Stimulated activated memory B cell treated with anti-CD40 and anti-IgM and Interleukin-4, amounts not matched to agents 10 μg/mL and 1 μg/mL and 100 μg/mL, for 72 hours (primary cell): ENCODE results near the gene CYP27A1.

Source experiments
- ATAC-seq: fragments of 150-1000 bp; cut with Tn5 transposase; 2 replicates; pipeline ENCODE4 v1.10.0; 2021
- H3K27ac Mint-ChIP-seq: one replicate; pipeline ENCODE4 v1.8.0; 2022; ENCODE audit warnings: mild to moderate bottlenecking, mixed read lengths
- H3K27me3 Mint-ChIP-seq: one replicate; pipeline ENCODE4 v1.8.0; 2022; ENCODE audit warnings: mixed read lengths
- H3K36me3 Mint-ChIP-seq: one replicate; pipeline ENCODE4 v1.8.0; 2022; ENCODE audit warnings: mixed read lengths
- H3K4me1 Mint-ChIP-seq: one replicate; pipeline ENCODE4 v1.8.0; 2022; ENCODE audit warnings: mixed read lengths
- H3K4me3 Mint-ChIP-seq: one replicate; pipeline ENCODE4 v1.8.0; 2022; ENCODE audit warnings: mild to moderate bottlenecking, moderate library complexity, mixed read lengths
- H3K9me3 Mint-ChIP-seq: one replicate; pipeline ENCODE4 v1.8.0; 2022; ENCODE audit warnings: mixed read lengths

CYP27A1 gene

DNA sequence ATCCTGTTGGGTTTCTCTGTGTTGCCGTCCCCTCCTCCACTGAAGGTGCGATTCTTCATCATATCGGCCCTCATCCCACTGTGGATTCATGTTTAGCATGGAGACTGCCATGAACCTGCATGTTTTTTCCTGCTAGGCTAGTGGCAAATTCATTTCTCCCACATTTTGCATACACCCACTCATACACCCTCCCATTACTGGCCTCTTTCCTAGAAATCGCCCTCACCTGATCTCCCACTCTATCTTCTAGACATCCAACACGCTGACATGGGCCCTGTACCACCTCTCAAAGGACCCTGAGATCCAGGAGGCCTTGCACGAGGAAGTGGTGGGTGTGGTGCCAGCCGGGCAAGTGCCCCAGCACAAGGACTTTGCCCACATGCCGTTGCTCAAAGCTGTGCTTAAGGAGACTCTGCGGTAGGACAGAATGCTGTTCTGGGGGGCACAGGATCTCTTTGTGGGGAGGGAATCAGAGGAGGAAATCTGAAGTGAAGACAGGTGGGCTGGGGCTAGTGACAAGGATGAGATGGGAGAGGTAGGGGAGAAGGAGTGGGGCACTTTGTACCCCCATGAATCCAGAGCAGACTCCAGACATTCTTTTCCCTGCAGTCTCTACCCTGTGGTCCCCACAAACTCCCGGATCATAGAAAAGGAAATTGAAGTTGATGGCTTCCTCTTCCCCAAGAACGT lies 32.0 kb downstream of the CYP27A1 start:
- ATAC-seq: no peak
- Mint-ChIP-seq H3K4me1 (no peaks in the 10 kb centered on the region), H3K27me3 (peaks cover 46% of the 10 kb centered on the region), H3K36me3 (no peaks in the 10 kb centered on the region), H3K9me3 (no peaks in the 10 kb centered on the region), H3K27ac (no peak overlapping the region), H3K4me3 (no peak overlapping the region)

DNA sequence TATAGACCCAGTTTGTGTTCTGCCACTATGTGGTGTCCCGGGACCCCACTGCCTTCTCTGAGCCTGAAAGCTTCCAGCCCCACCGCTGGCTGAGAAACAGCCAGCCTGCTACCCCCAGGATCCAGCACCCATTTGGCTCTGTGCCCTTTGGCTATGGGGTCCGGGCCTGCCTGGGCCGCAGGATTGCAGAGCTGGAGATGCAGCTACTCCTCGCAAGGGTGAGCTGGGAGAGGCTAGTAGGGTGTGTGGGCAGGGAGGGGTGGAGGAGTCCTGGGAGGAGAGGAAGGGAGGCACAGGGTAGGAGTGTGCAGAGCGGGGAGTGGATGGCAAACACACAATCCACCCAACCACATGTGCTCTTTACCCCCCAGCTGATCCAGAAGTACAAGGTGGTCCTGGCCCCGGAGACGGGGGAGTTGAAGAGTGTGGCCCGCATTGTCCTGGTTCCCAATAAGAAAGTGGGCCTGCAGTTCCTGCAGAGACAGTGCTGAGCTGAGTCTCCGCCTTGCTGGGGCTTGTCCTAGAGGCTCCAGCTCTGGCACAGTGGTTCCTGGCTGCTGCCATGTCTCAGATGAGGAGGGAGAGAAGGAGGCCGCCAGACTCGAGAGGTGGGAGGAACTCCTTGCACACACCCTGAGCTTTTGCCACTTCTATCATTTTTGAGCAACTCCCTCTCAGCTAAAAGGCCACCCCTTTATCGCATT lies 32.7 kb downstream of the CYP27A1 start:
- ATAC-seq: peak; percentile 46
- peaks cover 38% of the 10 kb centered on the region for H3K27me3 Mint-ChIP-seq
- no peaks in the 10 kb centered on the region for H3K9me3 Mint-ChIP-seq
- no peaks in the 10 kb centered on the region for H3K36me3 Mint-ChIP-seq
- H3K4me1 Mint-ChIP-seq: no peaks in the 10 kb centered on the region
- H3K27ac Mint-ChIP-seq: no peak overlapping the region
- no peak overlapping the region for H3K4me3 Mint-ChIP-seq

DNA sequence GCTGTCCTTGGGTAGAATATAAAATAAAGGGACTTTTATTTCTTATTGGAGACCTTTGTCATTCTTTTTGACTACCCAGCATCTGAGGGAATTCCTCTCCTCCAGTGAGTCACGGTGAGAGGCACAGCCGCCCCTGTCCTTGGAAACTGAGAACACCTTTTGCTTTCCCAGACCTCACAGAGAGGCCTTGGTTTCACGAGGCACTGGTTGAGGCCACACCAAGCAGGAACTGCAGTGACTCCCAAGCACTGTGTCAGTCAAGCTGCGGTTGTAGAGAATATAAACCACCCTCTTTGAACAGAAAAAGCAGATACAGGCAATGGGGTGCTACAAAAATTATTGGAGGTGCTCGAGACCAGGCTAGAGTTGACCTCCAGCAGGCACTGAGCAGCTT lies 33.3 kb downstream of the CYP27A1 start:
- Mint-ChIP-seq H3K9me3 (no peaks in the 10 kb centered on the region), H3K36me3 (no peaks in the 10 kb centered on the region), H3K4me3 (no peak overlapping the region), H3K4me1 (no peaks in the 10 kb centered on the region), H3K27ac (no peak overlapping the region), H3K27me3 (peaks cover 37% of the 10 kb centered on the region)
- no peak for ATAC-seq

DNA sequence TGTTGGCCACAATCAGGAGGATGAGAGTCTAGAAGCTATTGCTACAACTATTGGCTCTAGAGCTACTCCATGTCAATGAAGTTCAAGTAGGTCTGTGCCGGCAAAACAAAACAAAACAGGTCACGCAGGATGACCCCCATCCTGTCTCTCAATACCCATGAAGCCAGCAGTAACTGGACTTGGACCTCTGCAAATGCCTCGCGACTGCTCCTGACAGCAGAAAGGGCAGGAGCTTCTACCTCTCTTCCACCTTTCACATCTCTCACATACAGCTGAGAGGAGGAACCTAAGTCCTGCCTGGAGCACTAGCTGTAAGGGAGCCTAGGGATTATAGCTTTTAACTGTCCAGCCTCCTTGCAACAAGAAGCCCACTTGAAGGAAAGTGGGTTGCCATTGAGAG lies 33.7 kb downstream of the CYP27A1 start:
- no peak for ATAC-seq
- Mint-ChIP-seq H3K36me3 (no peaks in the 10 kb centered on the region), H3K9me3 (no peaks in the 10 kb centered on the region), H3K27me3 (peaks cover 41% of the 10 kb centered on the region), H3K4me1 (no peaks in the 10 kb centered on the region), H3K4me3 (no peak overlapping the region), H3K27ac (no peak overlapping the region)

DNA sequence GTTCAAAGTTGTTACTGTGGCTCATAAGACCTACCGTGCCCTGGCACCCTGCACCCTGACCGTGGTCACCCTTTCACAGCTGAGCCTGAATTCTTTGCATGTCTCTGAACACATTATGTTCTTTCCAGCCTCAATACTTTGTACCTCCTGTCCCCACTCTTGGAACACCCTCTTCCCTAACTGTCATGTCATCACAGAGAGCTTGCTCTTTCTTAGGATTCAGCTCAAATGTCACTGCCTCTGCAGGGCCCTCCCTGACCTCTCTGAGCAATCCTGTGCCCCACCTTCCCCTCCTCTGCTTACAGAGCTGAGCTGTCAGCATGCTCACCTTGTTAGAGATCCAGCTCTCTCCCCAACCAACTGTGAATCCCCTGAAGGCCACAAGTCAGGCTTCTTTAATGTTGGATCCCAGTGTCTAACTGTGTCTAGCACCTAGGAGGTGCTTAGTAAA lies 34.6 kb downstream of the CYP27A1 start:
- Mint-ChIP-seq H3K36me3 (no peaks in the 10 kb centered on the region), H3K4me1 (no peaks in the 10 kb centered on the region), H3K9me3 (no peaks in the 10 kb centered on the region), H3K27me3 (peaks cover 45% of the 10 kb centered on the region), H3K4me3 (no peak overlapping the region), H3K27ac (no peak overlapping the region)
- no peak for ATAC-seq

DNA sequence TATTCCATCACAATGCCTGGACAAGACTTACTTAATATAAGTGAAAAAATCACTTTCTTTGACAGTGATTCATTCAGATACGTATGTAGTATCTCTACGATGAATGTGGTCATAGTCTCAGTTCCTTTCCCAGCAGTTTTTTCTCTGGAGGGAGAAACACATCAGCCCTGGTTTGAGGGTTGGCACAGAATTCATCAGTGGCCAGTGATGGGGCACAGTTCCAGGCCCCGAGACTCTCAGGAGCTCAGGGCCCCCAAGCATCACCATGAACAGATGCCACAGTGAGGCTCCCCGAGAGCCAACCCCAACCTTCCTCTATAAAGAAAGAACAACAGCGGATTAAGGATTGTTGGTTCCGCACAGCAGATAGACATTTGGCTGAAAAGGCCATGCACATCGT lies 37.1 kb downstream of the CYP27A1 start:
- H3K9me3 Mint-ChIP-seq: no peaks in the 10 kb centered on the region
- H3K4me3 Mint-ChIP-seq: no peak overlapping the region
- H3K27ac Mint-ChIP-seq: no peak overlapping the region
- no peaks in the 10 kb centered on the region for H3K4me1 Mint-ChIP-seq
- peaks cover 41% of the 10 kb centered on the region for H3K27me3 Mint-ChIP-seq
- no peak for ATAC-seq
- H3K36me3 Mint-ChIP-seq: no peaks in the 10 kb centered on the region

DNA sequence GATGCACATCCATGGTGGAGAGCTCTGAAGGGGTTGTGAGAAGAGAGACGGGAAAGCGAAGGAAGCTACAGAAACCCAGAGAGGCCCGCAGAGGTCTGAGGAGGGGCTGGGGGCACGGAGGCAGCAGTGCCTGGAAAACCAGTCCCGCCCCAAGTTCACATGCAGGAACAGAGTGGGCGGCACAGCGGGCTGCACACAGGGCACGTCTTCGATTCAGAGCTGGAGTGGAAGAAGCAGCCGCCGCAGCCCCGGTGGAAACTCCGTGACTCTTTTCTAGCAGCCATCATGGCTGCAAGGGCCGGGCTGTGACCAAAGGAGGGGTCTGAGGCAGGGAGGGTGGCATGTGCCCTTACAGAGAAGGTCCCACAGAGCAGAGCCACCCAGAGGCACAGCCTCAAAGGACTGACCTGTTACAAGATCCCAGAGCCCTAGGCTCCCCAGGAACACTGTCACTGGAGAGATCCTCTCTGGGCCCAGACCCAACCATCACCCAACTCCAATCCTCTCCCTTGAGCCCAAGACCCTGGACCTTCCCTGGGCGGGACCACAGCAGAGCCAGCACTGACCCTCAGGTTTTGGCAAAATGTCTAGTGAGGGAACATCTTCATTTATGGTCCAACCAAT lies 38.9 kb downstream of the CYP27A1 start:
- no peak for ATAC-seq
- H3K4me3 Mint-ChIP-seq: no peak overlapping the region
- no peak overlapping the region for H3K27ac Mint-ChIP-seq
- H3K4me1 Mint-ChIP-seq: no peaks in the 10 kb centered on the region
- no peaks in the 10 kb centered on the region for H3K36me3 Mint-ChIP-seq
- H3K9me3 Mint-ChIP-seq: no peaks in the 10 kb centered on the region
- peaks cover 37% of the 10 kb centered on the region for H3K27me3 Mint-ChIP-seq

DNA sequence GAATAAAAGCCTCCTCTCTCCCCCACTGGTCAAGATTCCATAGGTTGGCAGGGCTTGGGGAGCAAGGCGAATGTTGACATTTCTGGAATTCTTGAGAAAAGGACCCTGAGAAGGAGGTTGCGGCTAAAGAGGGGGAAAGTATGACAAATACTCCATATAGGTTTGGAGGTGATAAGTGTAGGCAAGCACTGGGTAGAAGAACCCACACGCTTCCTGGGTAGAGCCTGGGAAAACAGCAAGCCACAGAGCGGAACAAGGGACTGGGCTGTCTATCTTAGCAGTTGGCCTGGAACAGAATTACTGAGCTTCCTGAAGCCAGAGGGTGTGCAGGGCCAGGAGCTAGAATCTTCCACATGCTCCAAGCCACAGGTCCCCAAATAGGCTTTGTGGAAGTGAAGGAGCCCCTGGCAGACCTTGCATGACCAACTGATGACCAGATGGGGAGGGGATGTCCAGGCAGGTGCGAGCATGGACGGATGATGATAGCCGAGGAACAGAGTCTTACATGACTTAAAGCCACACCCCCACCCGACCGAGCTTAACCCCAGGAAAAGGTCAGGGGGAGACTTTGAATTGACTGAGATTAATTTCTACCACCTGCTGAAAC lies 39.8 kb downstream of the CYP27A1 start:
- no peak for ATAC-seq
- Mint-ChIP-seq H3K27ac (no peak overlapping the region), H3K4me1 (peaks cover 4% of the 10 kb centered on the region), H3K9me3 (no peaks in the 10 kb centered on the region), H3K36me3 (no peaks in the 10 kb centered on the region), H3K4me3 (no peak overlapping the region), H3K27me3 (peaks cover 38% of the 10 kb centered on the region)

DNA sequence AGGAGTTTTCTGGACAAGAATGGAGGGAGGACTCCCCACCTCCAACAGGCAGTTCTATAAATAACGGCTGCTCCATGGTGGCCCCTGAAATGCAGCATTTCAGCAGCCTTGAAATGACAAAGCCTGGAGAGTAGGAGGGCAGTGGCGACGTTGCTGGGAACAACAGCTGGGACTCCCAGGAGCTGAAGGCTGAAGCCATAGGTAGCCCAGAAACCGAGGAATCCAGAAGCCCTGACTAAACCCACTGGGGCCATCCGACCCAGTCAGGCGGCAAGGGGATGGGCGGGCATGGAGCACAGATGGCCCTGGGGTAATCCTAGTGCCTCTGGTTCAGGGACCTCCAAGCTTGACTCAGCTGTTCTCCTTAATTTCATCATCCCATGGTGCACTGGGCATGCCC lies 40.7 kb downstream of the CYP27A1 start:
- H3K9me3 Mint-ChIP-seq: no peaks in the 10 kb centered on the region
- H3K27ac Mint-ChIP-seq: no peak overlapping the region
- H3K4me3 Mint-ChIP-seq: no peak overlapping the region
- H3K27me3 Mint-ChIP-seq: peaks cover 48% of the 10 kb centered on the region
- H3K36me3 Mint-ChIP-seq: no peaks in the 10 kb centered on the region
- ATAC-seq: no peak
- peaks cover 5% of the 10 kb centered on the region for H3K4me1 Mint-ChIP-seq

DNA sequence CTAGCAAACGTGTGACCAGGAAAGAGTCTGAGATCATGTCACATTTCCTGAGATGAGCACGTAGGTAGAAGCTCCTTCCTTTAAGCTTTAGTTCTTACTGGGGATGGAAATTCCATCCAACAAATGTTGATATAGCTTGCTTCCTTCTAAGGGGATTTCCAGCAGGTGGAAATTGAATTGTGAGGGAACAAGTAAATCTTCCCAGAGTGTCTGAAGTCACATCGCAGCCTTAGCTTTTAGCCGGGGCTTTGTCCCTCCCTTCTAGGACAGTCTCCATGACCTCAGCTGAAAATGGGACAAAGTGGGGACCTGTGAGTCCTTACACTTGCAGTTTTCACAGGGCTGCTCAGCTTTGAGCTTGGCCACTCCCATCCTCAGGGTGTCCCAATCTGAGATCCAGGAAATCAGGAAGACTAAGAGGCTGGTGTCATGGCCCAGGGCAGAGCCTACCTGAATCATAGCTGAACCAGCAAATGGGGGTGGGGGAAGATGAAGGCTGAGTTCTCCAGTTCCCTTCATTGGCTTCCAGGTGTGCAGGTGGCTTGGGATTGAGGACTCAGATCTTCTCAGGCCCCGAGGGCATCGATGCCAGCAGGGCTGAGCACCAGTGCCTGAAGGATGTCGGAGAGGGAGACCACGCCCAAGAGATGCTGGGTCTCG lies 41.4 kb downstream of the CYP27A1 start:
- Mint-ChIP-seq H3K4me1 (peaks cover 5% of the 10 kb centered on the region), H3K36me3 (no peaks in the 10 kb centered on the region), H3K9me3 (no peaks in the 10 kb centered on the region), H3K4me3 (no peak overlapping the region), H3K27ac (no peak overlapping the region), H3K27me3 (peaks cover 55% of the 10 kb centered on the region)
- ATAC-seq: no peak

DNA sequence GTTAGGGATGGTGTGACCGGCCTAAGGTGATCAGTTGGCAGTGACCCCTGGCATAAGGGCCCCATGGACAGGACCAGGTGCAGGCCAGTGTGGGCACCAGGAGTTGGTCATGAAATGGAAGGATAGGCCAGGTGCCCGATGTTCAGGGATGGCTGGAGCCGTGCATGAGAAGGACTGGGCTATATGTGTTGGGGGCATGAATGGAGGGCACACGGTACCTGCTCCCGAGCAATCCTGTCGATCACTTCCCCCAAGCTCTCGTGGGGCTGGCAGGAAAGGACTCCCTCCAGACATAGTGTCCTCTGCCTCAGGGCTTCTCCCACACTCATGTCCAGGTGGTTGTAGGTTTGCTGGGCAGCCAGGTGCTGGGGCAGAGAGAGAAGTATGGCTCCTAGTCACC lies 42.1 kb downstream of the CYP27A1 start:
- Mint-ChIP-seq H3K36me3 (no peaks in the 10 kb centered on the region), H3K4me1 (peaks cover 5% of the 10 kb centered on the region), H3K27ac (no peak overlapping the region), H3K4me3 (no peak overlapping the region), H3K9me3 (no peaks in the 10 kb centered on the region), H3K27me3 (peaks cover 58% of the 10 kb centered on the region)
- no peak for ATAC-seq

DNA sequence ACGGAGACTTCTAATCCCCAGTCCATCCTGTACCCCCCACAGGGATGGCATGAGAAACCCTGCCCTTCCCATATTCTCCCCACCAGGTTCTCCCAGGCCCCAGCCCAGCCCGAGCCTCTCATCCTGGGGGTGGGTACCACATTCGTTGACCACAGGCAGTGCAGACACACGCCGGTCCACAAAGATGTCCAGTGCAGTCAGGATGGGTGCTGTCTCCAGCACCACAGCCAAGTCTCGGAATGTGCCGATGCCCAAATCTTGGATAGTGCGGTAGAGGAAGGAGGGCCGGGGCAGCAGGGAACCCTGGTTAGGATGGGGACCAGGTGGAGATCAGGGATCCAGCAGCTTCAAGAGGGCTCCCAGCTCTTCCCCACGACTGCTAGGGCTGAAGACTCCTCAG lies 44.8 kb downstream of the CYP27A1 start:
- H3K36me3 Mint-ChIP-seq: no peaks in the 10 kb centered on the region
- H3K9me3 Mint-ChIP-seq: no peaks in the 10 kb centered on the region
- ATAC-seq: no peak
- peaks cover 5% of the 10 kb centered on the region for H3K4me1 Mint-ChIP-seq
- peaks cover 68% of the 10 kb centered on the region for H3K27me3 Mint-ChIP-seq
- H3K4me3 Mint-ChIP-seq: no peak overlapping the region
- no peak overlapping the region for H3K27ac Mint-ChIP-seq

DNA sequence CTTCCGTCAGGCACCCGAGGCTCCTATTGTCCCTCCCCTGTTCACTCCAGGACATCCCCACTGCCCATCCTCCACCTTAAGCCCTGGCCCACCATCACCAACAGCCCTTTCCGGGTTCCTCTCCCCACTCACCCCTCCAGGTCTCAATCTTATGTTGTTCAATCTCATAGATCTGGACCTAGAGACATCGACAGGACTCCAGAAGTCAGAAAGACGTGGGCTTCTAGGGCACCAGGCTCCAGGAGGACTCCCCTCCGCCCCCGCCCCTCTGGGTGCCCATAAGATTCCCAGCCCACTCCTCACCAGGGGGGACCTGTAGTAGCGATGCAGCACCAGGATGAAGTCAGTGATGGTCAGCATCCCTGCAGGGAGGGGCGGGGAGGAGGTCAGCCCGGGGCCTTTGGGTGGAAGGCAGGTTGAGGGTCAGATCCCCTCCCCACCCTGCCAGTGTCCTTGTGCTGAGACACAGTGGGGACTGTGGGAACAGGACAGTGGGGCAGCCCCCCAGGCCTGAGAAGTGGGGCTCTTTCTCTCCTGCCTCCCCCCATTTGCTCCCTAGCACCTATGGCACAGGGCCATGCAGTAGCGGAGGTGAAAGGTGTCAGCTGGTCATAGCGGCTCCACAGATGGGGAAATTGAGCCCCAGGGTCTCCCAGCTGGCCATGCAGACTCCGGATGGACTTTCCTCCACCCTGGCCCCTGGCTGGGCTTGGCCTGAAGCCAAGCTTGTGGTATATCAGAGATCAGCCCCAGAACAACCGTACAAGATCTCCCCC lies 45.9 kb downstream of the CYP27A1 start:
- Mint-ChIP-seq H3K4me3 (no peak overlapping the region), H3K36me3 (no peaks in the 10 kb centered on the region), H3K9me3 (no peaks in the 10 kb centered on the region), H3K4me1 (peaks cover 5% of the 10 kb centered on the region), H3K27ac (no peak overlapping the region), H3K27me3 (peaks cover 71% of the 10 kb centered on the region)
- no peak for ATAC-seq

DNA sequence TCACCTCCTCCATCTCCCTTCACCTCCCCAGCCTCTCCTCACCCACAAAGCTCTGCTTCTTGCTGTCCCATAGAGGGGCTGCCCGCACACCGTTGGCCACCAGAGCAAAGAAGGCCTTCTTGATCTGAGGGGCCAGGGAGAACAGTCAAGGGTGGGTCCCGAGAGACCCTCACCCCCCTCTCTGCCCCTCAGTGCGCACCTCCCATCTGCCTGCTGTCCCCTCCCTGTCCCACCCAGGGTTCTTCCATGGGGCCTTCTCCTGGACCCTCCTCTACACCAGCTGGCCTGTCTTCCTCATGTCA lies 46.5 kb downstream of the CYP27A1 start:
- peaks cover 5% of the 10 kb centered on the region for H3K4me1 Mint-ChIP-seq
- H3K9me3 Mint-ChIP-seq: no peaks in the 10 kb centered on the region
- H3K27ac Mint-ChIP-seq: no peak overlapping the region
- ATAC-seq: no peak
- peaks cover 71% of the 10 kb centered on the region for H3K27me3 Mint-ChIP-seq
- no peak overlapping the region for H3K4me3 Mint-ChIP-seq
- H3K36me3 Mint-ChIP-seq: no peaks in the 10 kb centered on the region
